Stimulated activated CD4-positive, alpha-beta T cell treated with anti-CD3 and anti-CD28 coated beads, Interleukin-15, amount 100 ng/mL, for 1 hour (primary cell): ENCODE results near the gene PLCB2.

ENCODE experiments used
- DNase-seq, 2 donors: peaks; one replicate each; pipeline ENCODE4 v3.0.0-alpha.2; 2020; ENCODE audit warnings: low read depth in 1 of 2, low spot score in 1 of 2

The PLCB2 gene

DNA sequence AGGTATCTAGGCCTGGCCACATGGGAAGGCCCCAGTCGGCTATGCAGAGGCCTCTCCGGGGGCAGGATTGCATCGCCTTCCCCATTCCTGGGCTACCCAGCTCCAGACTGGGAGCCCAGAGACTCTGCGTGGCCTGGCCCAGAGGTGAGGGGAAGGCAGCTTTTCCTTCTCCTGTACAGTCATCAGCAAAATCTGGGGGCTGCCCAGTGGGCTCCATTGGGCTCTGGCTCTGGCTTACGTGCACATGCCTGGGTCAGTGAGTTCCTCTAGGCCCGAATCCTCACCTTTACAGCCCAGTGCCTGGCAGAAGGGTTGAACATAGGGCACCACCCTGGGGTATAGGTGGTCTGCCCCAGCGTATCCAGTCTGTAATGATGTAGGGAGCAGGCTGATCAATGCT is 20.9 kb downstream of the PLCB2 start:
- DNase-seq, result no peak

GRCh38 chr15:40286061-40286532 is 21.6 kb downstream of the PLCB2 start:
- no peak for DNase-seq

DNA sequence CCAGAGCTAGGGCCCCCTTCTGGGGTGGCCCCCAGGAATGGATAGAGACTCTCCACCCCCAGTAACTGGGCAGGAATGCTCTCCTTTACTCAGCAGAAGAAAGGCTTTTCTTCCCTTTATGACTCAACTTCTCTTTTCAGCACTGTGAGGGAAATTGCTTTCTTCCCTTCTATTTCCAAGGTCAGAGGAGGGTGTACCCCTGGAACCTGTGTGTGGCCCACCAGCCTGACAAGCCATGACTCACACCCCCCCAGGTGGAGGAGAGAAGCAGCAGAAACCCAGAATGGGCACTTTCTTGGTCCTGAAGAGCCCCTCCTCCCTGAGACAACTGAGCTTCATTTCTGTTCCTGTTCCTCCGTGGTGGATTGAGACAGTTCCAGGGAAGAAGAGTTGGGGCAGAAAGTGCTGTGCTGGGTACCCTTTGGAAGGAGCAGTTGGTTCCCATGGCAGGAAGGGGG is 22.2 kb downstream of the PLCB2 start:
- no peak for DNase-seq

- DNase-seq, result no peak
Measured at GRCh38 chr15:40285151-40285550, 22.6 kb downstream of the PLCB2 start.

- DNase-seq, result no peak
Measured at GRCh38 chr15:40283615-40284300, 24.0 kb downstream of the PLCB2 start.

DNA sequence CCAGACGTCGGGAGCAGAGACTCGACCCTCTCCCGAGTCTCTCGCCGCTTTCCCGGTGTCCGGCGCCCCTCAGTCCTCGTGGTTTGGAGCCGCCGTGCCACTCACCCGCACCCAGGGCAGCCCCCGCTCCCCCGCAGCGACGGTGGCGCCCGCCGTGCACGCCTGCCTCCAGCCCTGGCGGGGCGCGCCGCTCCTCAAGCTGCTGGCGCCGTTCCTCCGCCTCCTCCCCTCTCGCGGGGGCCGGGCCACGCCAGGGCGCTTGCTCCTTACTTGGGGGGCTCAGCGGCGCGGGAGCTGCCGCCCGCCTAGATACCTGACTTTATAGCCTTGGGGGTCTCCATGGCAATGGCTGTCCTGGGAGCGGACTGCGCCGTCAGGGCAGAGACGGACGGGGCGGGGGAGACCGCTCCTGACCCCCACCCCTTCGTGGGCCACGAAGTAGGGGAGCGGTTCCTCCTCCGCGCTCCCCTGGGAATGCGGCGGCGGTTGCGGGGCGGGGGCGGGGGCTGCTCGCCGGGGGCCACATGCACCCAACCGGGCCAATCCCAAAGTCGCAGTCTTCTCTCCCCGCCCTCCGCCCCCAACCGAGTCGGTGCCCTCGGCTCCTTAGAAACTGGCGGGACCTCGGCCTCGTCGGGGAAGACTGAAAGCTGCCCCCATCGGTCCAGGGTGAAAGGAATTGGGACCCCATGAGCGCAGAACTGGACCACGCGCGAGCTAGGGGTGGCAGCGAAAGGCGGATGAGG is 24.7 kb downstream of the PLCB2 start, which contains the start of gene ANKRD63:
Gene ANKRD63, minus strand, starts transcription at position 196 of the 746 bp plus-strand sequence. CDS start 478 bp downstream, outside the sequence.
- peak; percentile 21 to 23 for DNase-seq

DNA sequence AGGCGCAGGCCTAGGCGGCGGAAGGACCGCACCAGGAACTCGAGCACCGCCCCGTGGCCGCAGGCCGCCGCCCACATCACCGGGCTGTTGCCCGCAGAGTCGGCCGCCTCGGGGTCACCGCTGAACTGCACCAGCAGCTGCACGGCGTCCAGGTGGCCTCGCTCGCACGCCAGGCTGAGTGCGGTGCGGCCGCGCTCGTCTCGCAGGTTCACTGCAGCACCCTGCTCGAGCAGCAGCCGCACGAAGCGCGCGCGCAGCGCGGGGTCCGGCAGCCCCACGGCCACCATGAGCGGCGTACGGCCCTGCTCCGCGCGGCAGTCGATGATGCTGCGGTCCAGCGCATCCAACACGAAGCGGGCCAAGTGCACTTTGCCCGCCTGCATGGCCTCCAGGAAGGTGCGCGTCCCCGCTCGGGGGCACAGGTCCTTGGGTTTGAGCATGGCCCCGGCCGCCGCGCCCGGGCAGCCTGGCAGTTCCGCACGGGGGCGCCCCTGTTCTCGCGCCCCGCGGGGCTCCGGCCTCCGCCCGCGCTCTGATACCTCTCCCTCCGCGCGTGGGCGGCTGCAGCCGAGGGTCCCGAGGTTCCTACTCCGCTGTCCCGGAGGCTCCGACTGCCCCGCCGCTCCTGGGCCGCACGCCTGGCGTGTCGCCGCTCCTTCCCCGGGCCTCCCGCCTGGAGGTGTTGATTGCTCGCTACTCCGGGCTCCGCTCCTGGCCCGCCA is 25.4 kb downstream of the PLCB2 start:
- DNase-seq, result peak; percentile 28 to 37

DNA sequence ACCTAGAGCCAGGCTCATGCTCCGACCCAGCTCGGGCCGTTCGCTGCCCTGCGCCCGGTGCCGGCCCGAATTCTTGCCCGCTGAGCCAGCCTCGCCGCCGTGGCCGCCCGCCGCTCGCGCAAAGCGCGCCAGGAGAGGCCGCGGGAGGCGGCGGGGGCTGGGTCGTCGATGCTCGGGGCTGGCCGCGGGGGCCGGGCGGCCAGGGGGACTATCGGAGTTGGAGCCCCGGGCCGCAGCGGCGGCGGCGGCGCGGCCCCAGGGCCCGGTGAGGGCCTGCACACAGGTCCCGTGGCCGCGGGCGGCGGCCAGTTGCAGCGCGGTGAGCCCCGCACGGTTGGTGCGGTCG is 26.0 kb downstream of the PLCB2 start:
- DNase-seq, result no peak

- DNase-seq, result no peak
Measured at GRCh38 chr15:40281057-40281800, 26.5 kb downstream of the PLCB2 start.

DNA sequence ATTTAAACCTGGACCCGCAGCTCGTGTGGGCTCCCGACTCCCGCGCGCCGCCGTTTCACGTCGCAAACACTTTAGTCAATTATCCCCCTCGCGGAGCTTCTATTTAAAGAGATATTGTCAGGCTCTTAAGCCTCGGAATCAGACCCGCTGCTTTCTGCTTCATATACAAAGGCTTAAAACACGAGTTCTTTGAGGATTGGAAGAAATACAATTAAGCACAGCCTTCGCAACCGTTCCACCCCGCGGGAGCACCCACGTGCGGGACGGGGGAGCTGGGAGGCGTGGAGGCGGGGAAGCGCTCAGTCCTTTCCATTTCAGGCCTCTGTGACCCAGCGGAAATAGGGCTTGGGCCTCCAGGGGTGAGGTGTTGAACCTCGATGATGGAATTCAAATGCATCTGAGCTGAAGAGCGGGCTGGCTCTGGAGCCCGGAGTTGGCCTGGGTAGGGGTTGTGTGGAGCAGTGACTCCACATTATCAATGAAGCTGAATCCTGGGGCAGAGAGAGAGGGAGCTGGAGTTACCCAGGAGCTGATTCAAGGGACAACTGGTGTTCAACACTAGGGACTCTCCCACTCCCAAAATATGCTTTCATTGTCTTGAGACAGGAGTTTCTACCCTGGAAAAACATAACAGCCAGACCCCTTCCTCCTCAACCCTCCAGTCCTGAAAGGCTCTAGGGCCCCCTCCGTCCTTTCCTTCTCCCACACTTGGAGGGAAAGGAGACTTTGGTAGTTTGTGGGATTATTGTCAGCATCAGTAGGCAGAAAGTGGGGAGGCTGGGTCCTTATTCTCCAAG is 27.3 kb downstream of the PLCB2 start:
- no peak for DNase-seq

DNA sequence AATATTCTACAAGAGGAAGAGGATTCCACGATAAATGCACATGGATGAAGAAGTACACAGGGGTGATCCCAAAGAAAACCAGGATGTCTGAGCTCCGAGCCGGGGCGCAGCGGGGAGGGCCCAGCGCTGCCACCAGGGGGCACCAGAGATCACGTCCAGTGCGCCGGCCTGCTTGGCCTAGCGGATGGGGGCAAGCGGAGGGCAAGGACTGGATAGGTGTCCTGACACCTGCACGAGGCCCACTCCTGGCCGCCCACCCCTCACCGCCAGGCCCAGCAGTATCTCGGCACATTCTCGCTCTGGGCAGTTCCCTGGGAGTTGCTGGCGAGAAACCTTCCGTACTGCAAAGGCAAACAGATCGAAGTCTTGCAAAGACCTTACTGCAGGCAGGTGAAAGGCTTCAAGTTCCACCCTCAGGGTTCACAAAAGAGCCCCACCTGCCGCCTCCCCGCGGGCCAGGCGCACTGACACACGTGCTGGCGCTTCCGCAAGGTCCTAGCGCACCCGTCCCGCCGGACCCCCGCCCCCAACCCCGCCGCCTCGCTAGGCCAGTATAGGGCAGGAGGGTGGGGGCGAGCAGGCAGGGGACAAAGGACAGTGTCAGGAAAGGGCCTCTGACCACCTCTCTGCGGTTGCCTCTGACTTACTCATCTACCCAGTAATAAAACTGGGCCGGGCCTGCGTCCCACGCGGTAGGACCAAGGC is 28.1 kb downstream of the PLCB2 start:
- peak; percentile 40 to 63 for DNase-seq

- DNase-seq, result no peak
Measured at GRCh38 chr15:40278026-40278425, 29.7 kb downstream of the PLCB2 start.

GRCh38 chr15:40277471-40277870 is 30.3 kb downstream of the PLCB2 start:
- no peak for DNase-seq

- no peak for DNase-seq
Measured at GRCh38 chr15:40276927-40277326, 30.8 kb downstream of the PLCB2 start.

- DNase-seq, result no peak
Measured at GRCh38 chr15:40275954-40276353, 31.8 kb downstream of the PLCB2 start.

DNA sequence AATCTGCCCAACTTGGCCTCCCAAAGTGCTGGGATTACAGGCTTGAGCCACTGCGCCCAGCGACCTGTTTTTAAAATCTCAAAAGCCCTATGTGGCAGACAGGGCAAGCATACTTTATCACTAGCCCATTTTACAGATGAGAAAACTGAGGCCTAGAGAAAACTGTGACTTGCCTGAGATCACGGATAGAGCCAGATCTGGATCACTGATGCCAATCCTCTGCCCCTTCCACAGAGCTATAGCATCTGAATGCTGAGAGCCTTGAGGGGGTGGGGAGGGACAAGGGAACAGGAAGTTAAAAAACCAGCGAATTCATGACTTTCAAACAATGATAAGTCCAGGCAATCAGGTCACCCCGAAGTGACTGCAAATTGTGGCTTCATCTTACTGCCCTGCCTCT is 32.2 kb downstream of the PLCB2 start:
- no peak for DNase-seq

GRCh38 chr15:40274350-40275274 is 33.1 kb downstream of the PLCB2 start:
- peak; percentile 82 for DNase-seq

- no peak for DNase-seq
Measured at GRCh38 chr15:40273428-40273827, 34.3 kb downstream of the PLCB2 start.
